ENCODE measurements around the gene SLC25A41. TPM values are rescaled to one million over a fixed set of nuclear protein-coding genes. Genes with fewer than 3 reads are reported as not detected.

SLC25A41 gene
- total and polyA plus RNA-seq, 2 experiments from 2014 or later, result 1.0 to 1.7 TPM

- Histone ChIP-seq H3K27me3 (peaks cover 12% of the 10 kb centered on the region), H3K9me3 (ENCODE audit: low read depth) (no peaks in the 10 kb centered on the region), H3K4me3 (no peak overlapping the region), H3K36me3 (no peaks in the 10 kb centered on the region), H3K4me1 (ENCODE audit: low read depth) (no peaks in the 10 kb centered on the region), H3K27ac (no peak overlapping the region)
- no peak for TF ChIP-seq CTCF (IDR thresholded peaks at IDR 0.05; ENCODE audit: low read depth, low read length)
- DNase-seq (ENCODE audit: low read depth in 1 of 2, low spot score in 1 of 2), result no peak
Observed at GRCh38 chr19:6473647-6474046, 40.1 kb upstream of the SLC25A41 start.

- Histone ChIP-seq H3K9me3 (ENCODE audit: low read depth) (no peaks in the 10 kb centered on the region), H3K27me3 (peaks cover 12% of the 10 kb centered on the region), H3K27ac (no peak overlapping the region), H3K36me3 (no peaks in the 10 kb centered on the region), H3K4me1 (ENCODE audit: low read depth) (no peaks in the 10 kb centered on the region), H3K4me3 (no peak overlapping the region)
- DNase-seq (ENCODE audit: low read depth in 1 of 2, low spot score in 1 of 2), result no peak
- no peak for TF ChIP-seq CTCF (IDR thresholded peaks at IDR 0.05; ENCODE audit: low read depth, low read length)
Observed at GRCh38 chr19:6472713-6473112, 39.1 kb upstream of the SLC25A41 start.

GRCh38 chr19:6471076-6471475 lies 37.5 kb upstream of the SLC25A41 start:
- Histone ChIP-seq H3K9me3 (ENCODE audit: low read depth) (no peaks in the 10 kb centered on the region), H3K36me3 (no peaks in the 10 kb centered on the region), H3K27me3 (peaks cover 12% of the 10 kb centered on the region), H3K27ac (no peak overlapping the region), H3K4me1 (ENCODE audit: low read depth) (no peaks in the 10 kb centered on the region), H3K4me3 (no peak overlapping the region)
- no peak for TF ChIP-seq CTCF (IDR thresholded peaks at IDR 0.05; ENCODE audit: low read depth, low read length)
- no peak for DNase-seq (ENCODE audit: low read depth in 1 of 2, low spot score in 1 of 2)

- H3K9me3 ChIP-seq (ENCODE audit: low read depth), result no peaks in the 10 kb centered on the region
- no peak overlapping the region for H3K27ac ChIP-seq
- H3K27me3 ChIP-seq, result peaks cover 15% of the 10 kb centered on the region
- no peaks in the 10 kb centered on the region for H3K4me1 ChIP-seq (ENCODE audit: low read depth)
- no peak for TF ChIP-seq CTCF (IDR thresholded peaks at IDR 0.05; ENCODE audit: low read depth, low read length)
- no peaks in the 10 kb centered on the region for H3K36me3 ChIP-seq
- DNase-seq (ENCODE audit: low read depth in 1 of 2, low spot score in 1 of 2), result no peak
- H3K4me3 ChIP-seq, result no peak overlapping the region
Observed at GRCh38 chr19:6470173-6470572, 36.6 kb upstream of the SLC25A41 start.

- Histone ChIP-seq H3K9me3 (ENCODE audit: low read depth) (no peaks in the 10 kb centered on the region), H3K27me3 (peaks cover 37% of the 10 kb centered on the region), H3K27ac (no peak overlapping the region), H3K36me3 (no peaks in the 10 kb centered on the region), H3K4me3 (no peak overlapping the region), H3K4me1 (ENCODE audit: low read depth) (no peaks in the 10 kb centered on the region)
- no peak for DNase-seq (ENCODE audit: low read depth in 1 of 2, low spot score in 1 of 2)
- no peak for TF ChIP-seq CTCF (IDR thresholded peaks at IDR 0.05; ENCODE audit: low read depth, low read length)
Observed at GRCh38 chr19:6467384-6467783, 33.8 kb upstream of the SLC25A41 start.
